ENCODE results near the gene CFL1. TPM values are rescaled to one million over a fixed set of nuclear protein-coding genes. Genes with fewer than 3 reads are reported as not detected.
A peak's percentile ranks its signal among the peaks of the same experiment; 100 is the strongest.

CFL1 gene
- total and polyA plus RNA-seq, 2 of the 8 experiments (the other 6 are each of a cell fraction or from before 2014, with no cell fraction given): 1,252 to 1,365 TPM

- Histone ChIP-seq H3K14ac (ENCODE audit: insufficient read length) (no peak overlapping the region), H2BK5ac (ENCODE audit: low read depth, low read length) (peak overlapping the region; percentile 16; the same call in 1 of the 2 replicates), H2BK15ac (ENCODE audit: low read length) (no peak overlapping the region), H2BK20ac (ENCODE audit: low read length) (no peak overlapping the region), H4K8ac (ENCODE audit: extremely low read depth, insufficient read depth, low read length) (peak overlapping the region; percentile 91), H4K20me1 (replicated peaks in 1 of 2; ENCODE audit: control insufficient read depth in 1 of 2, insufficient read depth in 2 of 2, low read length in 2 of 2) (peaks cover 0 to 4% of the 10 kb centered on the region in 2 experiments), H3K18ac (ENCODE audit: extremely low read depth, low read length) (peak overlapping the region; percentile 87), H2BK12ac (ENCODE audit: low read depth, low read length) (peak overlapping the region; percentile 40), H3K4me2 (ENCODE audit: insufficient read depth in 1 of 2, low read depth in 2 of 2, low read length in 2 of 2) (peak overlapping the region; percentile 78 to 89), H3K36me3 (ENCODE audit: control insufficient read depth in 2 of 4, insufficient read depth in 4 of 4, low read length in 3 of 4) (no peaks in the 10 kb centered on the region), H3K9me3 (ENCODE audit: insufficient read depth in 2 of 2, low read depth in 1 of 2, low read length in 1 of 2) (no peaks in the 10 kb centered on the region), H3K9ac (replicated peaks in 1 of 4; ENCODE audit: extremely low read depth in 1 of 4, low read depth in 3 of 4, low read length in 3 of 4) (peak overlapping the region in 3 of 4 experiments; percentile 20 to 38 (median 27); a peak in 4 of 7 replicates), H3K4me1 (replicated peaks in 1 of 4; ENCODE audit: control insufficient read depth in 3 of 4, insufficient read depth in 4 of 4, low read length in 3 of 4) (peaks cover 3 to 11% (median 8%) of the 10 kb centered on the region in 4 experiments; a peak in 6 of 7 replicates), H3K27ac (ENCODE audit: low read depth, low read length) (no peak overlapping the region), H2AFZ (ENCODE audit: low read length) (no peak overlapping the region), H3K23me2 (ENCODE audit: low read depth, low read length) (peaks cover 9% of the 10 kb centered on the region; the same call in 1 of the 2 replicates), H4K5ac (ENCODE audit: insufficient read length, low read depth, low read length) (no peak overlapping the region), H2AK5ac (ENCODE audit: low read depth, low read length) (no peak overlapping the region), H2BK120ac (replicated peaks; ENCODE audit: low read depth, low read length) (peak overlapping the region; percentile 78), H3K79me1 (ENCODE audit: low read depth, low read length) (no peaks in the 10 kb centered on the region; the same call in 1 of the 2 replicates), H3K56ac (replicated peaks; ENCODE audit: insufficient read length, low read depth, low read length) (no peak overlapping the region), H4K91ac (replicated peaks; ENCODE audit: insufficient read length, low read length) (peak overlapping the region; percentile 4), H3K4me3 (ENCODE audit: extremely low read depth in 1 of 4, insufficient read depth in 2 of 4, low read depth in 3 of 4, low read length in 4 of 4) (peak overlapping the region; percentile 39 to 71 (median 52)), H3K23ac (ENCODE audit: insufficient read length) (no peak overlapping the region), H3K79me2 (ENCODE audit: control insufficient read depth in 1 of 2, insufficient read depth in 2 of 2, low read length in 2 of 2) (no peaks in the 10 kb centered on the region), H3K4ac (replicated peaks; ENCODE audit: insufficient read length, low read depth, low read length) (no peak overlapping the region), H3K27me3 (replicated peaks in 1 of 4; ENCODE audit: control insufficient read depth in 3 of 4, extremely low read depth in 1 of 4, insufficient read depth in 3 of 4, low read length in 3 of 4) (peaks cover 15 to 41% (median 36%) of the 10 kb centered on the region in 4 experiments)
- POLR2A ChIA-PET (ENCODE audit: partially characterized antibody): interaction anchor here (1.1 to 3.7 kb wide), 6 partner anchors 9 to 188 kb away, joined by 3 to 18 read pairs (median 4); partner anchors contain the start of genes BANF1, CCDC85B, EFEMP2 and EIF1AD
- CTCF ChIA-PET (ENCODE audit: partially characterized antibody): interaction anchor here (0.8 to 9.7 kb wide), 5 partner anchors 12 to 306 kb away, joined by 3 to 150 read pairs (median 3); partner anchors contain the start of genes CCDC85B, FIBP and MUS81
- DNase-seq (ENCODE audit: low read depth in 1 of 2, low spot score in 2 of 2): peak in 1 of 2 experiments; percentile 77
- WGBS, 2 experiments (ENCODE audit: extremely low coverage in 1 of 2, insufficient coverage in 1 of 2, insufficient read length in 1 of 2, insufficient replicate concordance in 2 of 2, low coverage in 1 of 2, low lambda C conversion rate in 2 of 2, missing lambda C conversion rate in 1 of 2): 3% methylated on average over 50 of the region's 78 CpGs; no CpG with 5 or more reads in 1 of the 2 experiments
- FAIRE-seq: no peak
- TF ChIP-seq KDM1A (IDR thresholded peaks at IDR 0.05; ENCODE audit: borderline replicate concordance, low read length): no peak
- no peak for TF ChIP-seq SP1 (IDR thresholded peaks at IDR 0.05; ENCODE audit: low read depth, low read length)
- no peak for TF ChIP-seq POLR2AphosphoS5 (IDR thresholded peaks at IDR 0.05; ENCODE audit: low read depth, low read length)
- peak; percentile 50; the same call in 1 of the 2 replicates for TF ChIP-seq MAFK (IDR thresholded peaks at IDR 0.05; ENCODE audit: low read depth, low read length)
- TF ChIP-seq USF2 (IDR thresholded peaks at IDR 0.05; ENCODE audit: low read length): 0 out of 2 replicates have a peak, but pooled peaks have one; percentile 18
- TF ChIP-seq TEAD4 (IDR thresholded peaks at IDR 0.05; ENCODE audit: low read depth, low read length): no peak
- peak; percentile 68 for TF ChIP-seq EZH2 (IDR thresholded peaks at IDR 0.05; ENCODE audit: low read depth, low read length, severe bottlenecking)
- TF ChIP-seq TAF7 (optimal IDR thresholded peaks at IDR 0.05; ENCODE audit: borderline replicate concordance, low read depth, low read length): no peak
- TF ChIP-seq TBP (IDR thresholded peaks at IDR 0.05; ENCODE audit: low read depth, low read length): peak; percentile 25; the same call in 1 of the 2 replicates
- TF ChIP-seq BCL11A (IDR thresholded peaks at IDR 0.05; ENCODE audit: low read depth in 2 of 2, low read length in 2 of 2): no peak
Observed at GRCh38 chr11:65899356-65900124, 41.6 kb upstream of the CFL1 start.

All from H1 (cell line).